GM21515 (cell line): ENCODE results near the gene TUBB6.

Experiments used
- ATAC-seq: cut with Tn5 transposase; IDR thresholded peaks from one replicate; pipeline ENCODE4 v1.9.1; 2021; ENCODE audit not compliant: unreplicated experiment

Gene TUBB6

DNA sequence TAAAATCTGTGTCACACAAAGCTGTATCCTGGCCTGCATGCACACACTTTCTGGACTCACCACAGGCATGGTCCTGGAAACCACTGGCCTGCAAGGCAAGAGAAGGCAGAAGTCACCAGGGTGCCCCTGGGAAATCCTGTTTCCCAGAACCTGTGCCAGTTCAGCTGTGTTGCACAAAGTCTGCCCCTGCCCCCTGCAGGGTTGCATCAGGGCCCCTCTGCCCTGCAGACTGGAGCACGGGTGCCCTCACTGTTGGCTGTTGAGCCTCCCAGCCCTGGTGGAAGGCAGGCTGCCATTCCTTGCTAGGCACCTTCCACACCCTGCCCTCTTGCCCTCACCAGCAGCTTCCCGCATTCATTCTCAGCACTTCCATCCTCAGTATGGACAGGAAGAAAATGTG is 18.0 kb upstream of the TUBB6 start:
- ATAC-seq: no peak

DNA sequence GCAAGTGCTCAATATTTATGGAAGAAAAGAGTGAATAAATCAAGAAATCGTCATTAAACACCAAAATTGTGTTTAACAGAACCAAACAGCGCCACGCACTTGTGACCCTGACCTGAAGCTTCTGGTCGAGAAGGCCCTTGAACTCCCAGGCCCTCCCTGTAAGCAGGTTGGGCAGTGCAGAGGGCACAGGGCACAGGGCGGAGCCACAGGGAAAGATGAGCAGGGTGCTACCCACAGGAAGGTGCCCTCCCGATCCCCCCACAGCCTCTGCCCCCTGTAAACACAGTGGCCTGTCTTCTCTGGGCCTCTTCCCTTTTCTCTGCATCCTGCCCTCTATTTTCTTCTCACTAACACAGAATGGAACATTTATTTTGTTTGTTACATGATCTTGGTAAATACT is 16.9 kb upstream of the TUBB6 start:
- ATAC-seq: no peak

DNA sequence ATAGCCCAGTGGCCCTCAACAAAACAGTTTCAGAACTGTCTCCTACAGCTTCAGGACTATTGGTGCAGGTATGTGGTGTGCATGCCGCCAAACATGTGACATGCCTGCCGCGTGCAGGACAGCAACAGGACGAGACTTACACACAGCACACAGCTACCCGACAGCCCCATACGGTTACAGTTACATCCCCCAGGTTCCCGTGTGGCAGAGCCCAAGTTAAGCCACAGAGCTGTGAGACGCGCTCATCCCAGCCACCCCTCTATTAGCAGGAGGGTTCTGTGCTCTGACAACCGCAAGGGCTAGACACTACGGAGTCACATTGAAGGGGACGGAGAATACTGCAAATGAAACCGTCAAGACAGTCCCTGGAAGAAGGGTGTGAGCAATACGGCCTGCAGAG is 16.4 kb upstream of the TUBB6 start:
- ATAC-seq: no peak

DNA sequence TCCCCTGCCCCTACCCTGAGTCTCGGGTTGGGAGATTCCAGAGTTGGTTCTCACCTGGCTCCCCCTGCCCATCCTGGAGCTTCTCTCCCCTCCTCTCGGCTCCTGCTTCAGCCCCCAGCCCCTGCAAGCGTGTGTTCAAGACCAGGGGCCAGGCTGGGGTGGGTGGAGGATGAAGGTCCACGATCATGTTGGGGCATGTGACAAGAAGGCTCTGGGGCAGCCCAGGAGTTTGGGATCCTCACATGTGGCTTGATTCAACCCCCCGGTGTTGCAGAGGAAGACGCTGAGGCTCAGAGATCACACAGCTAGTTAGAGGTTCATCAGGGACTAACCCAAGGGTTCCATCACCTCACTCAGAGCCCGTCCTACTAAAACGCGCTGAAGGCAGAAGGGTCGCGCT is 14.2 kb upstream of the TUBB6 start:
- no peak for ATAC-seq

DNA sequence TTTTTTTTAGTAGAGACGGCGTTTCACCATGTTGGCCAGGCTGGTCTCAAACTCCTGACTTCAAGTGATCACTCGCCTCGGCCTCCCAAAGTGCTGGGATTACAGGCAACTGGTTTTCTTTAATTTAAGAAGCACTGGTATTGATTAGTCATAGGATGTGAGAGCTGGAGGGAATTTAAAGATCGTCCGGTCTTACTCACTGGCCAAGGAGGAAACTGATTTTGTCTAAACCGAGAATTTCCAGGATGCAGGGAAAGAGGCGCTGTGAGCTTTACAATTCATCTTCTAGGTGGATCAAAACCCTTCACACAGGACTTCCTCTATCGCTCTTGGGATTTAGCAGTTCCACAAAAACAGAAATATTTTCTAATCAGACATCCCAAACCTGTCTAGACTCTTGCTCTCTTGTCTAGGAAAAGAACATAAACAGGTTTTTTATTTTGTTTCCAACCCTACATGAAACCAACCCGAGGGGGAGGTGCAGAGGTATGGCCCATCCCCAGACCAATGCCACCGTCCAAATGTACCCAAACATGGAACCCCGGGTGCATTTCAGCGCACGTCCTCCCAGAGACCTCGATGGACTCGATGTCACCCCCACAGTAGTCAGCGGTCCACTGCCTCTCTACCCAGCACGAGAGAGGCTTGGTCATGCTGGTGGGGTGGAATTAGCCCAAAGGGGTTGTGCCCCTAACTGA is 12.5 kb upstream of the TUBB6 start:
- ATAC-seq: no peak

DNA sequence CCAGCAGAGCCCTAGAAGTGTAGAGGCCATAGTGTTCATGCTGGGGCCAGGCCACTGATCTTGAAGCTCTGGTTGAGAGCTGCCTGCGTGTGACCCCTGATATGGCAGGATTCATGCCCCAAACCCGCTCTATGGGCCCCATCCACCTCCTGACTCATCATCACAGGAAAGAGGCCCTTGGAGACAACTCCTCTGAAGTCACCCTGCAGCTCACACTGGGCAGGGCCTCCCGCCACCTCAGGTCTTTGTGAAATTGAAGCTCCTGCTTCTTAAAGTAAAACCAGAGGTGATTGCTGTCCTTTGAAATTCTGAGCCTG is 12.0 kb upstream of the TUBB6 start:
- ATAC-seq: no peak

DNA sequence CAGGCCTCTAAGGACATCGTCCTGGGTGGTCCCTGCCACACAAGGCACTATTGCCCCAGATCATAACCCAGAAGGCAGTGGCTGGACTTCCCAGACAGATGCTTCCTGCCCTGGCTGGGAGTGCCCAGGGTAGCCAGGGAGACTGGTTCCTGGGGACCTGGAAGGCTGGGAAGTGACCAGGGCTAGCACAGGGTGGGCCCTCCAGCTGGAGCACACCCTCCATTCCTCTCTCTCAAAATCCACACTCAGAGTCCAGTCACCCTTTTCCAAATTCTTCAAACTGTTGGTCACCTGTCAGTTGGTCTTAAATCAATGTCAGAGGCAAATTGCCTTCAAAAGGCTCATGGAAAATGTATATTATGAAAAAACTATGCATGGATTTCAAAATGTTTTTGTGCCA is 11.6 kb upstream of the TUBB6 start:
- ATAC-seq: no peak

DNA sequence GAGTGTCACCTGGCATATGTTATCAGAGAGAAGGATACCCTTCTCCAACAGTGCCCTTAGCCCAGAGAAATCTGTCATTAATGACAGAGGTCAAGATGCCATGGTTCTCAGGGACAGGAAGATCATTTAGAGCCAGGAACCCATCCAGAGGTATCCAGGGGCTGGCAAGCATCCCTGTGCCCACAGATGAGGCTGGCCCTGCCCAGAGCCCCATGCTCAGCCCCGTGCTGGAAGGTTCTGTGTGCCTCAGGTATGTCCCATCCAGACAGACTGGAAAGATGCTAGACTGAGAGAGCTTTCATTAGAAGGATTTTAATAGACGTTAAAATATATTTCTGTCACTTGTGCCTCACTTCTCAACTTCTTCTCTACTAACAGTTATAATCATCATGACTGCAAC is 8.2 kb upstream of the TUBB6 start:
- no peak for ATAC-seq

DNA sequence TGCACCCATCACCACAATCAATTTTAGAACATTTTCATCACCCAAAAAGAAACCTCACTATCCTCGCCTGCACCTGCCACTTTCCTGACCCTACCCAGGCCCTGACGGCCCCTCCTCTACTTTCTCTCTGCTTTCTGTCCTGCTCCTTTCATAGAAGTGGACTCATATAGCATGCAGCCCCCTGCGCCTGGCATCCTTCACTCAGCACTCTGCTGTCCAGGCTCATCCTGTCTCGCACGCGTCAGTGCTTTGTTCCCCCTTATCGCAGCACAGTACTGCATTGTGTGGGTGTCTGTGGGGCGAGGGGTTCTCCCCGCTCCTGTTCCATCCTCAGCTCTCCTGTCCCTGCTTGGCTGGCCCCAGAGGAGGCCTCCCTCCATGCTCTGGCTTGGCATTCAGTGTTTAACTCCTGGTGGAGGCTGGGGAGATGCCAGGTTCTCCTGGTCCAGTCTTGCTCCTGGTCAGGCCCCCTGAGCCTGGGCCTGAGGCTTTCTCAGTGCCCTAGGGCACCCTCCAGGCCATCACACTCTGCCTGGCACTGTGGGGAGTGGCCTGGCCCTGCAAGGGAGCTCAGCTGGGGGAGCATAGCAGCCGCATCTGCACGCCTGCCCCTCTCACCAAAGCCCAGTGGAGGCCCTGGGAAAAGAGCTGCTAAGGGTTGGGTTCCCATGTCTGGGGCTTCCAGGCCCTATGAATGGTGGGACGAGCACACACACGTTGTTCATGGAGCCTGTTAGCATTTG is 6.6 kb upstream of the TUBB6 start:
- ATAC-seq: no peak

DNA sequence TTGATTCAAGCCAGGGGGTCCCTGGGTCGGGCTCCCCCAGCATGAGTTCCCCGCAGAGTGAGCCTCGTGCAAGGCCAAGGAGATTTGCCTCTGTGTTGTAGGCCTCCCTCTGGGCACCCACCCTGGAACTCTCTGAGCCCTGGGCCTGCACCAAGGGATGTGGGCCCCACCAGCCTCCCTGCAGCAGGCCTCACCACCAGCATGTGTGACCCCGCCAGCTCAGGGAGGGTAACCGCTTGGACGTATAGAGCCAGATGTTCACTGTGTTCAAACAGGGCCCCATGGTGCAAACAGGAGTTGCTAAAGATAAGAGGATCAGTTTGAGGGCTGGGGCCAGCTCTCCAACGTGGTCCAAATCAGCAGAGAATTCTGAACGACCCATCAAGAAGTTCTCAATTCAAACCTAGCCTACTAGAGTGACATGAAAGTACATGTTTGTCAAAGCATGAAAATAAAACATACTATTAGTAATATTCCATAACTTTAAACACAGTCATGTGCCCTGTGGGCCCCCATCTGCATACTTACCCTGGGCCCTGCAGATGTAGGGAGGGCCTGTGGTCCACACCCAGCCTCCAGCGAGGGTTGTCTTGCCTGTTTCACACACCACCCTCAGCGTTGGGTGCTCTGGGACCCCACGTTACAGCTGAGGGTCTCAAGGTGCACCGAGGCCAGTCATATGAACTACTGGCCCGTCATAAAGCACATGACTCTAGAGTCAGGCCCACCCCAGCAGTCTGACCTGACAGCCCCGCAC is 5.5 kb upstream of the TUBB6 start:
- no peak for ATAC-seq

DNA sequence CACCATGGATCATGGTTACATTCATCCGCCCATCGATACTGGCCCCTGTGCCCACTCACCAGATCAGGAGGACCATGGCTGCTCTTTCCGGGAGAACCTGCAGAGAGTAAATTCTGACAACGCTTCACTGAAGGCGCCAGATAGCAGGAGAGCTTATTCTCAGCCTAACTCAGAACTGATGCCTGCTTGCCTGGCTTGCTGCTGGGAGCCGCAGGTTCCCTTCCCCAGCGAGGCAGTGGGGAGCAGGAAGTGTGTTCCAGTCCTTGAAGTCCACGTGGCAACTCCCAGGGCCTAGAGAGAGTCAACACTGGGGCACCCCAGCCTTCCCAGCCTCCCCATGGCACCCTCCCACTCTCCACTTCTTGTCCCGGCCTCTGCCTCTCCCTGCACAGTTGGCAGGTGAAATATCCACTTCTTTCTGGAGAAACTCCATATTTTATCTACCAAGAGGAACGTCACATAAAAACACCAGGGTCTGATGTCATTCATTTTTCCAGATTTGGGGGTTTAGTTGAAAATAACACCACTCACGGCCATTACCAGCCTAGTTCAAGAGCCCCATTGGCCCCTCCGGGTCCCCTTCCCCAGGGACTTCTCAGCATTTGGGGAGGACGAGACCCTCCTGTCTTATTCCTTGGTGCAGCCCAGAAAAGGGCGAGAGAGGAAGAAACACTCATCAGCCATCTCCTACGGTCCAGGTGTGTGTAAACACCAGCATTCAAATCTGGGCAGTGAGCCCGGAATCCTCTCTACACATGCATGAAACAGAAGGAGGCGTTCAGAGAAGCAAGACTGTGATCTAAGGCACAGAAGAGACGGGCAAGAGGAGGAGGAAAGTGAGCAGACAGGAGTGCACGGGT is 3.5 kb upstream of the TUBB6 start:
- no peak for ATAC-seq

DNA sequence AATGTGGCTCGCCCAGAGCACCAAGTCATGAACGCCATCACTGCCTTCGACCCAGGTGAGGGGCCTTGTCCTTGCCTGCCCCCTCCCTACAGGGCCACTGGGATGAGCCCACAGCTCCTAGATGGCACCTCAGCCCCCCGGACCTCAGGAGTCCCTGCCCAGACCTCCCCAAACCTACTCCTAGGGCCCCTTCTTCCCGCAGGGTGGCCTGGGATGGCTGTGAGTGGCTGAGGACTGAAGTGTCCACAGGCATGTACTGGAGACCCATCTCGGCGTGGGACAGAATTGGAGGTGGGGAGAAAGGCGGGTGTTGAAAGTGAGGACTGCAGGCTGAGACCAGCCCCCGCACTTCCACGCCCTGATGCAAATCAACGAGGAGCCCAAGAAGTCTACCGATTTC is 2.8 kb upstream of the TUBB6 start:
- no peak for ATAC-seq

DNA sequence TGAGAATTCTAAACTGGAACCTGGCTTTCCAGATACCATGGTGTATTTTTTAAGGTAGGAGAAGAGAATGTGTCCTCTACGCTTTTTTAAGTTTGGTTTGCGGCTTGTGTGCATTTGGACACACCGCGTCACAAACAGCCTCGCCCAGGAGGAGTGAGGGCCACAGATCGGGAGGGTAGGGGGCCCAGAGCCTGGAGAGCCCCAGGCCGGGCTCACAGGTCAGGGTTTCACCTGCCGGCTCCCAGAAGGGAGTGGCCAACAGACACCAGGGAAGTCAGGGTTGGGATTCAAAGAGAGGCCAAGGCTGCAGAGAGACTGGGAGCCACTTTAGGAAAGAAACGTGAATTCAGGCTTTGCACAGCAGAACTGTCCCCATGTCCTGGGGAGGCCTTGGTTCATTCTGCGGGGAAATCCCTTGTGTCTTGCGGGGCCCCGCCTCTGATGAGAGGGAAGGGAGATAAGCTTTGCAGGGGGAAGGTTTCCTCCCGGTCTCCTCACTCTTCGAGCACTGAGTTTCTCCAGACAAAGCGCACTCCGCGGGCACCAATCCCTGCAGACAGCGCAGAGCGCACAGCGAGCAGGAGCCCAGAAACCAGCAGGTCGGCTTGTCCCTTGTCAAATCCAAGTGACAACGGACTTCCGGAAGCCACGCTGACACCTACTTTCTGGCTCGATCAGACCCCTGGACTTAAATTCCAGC is 2.0 kb upstream of the TUBB6 start:
- no peak for ATAC-seq

DNA sequence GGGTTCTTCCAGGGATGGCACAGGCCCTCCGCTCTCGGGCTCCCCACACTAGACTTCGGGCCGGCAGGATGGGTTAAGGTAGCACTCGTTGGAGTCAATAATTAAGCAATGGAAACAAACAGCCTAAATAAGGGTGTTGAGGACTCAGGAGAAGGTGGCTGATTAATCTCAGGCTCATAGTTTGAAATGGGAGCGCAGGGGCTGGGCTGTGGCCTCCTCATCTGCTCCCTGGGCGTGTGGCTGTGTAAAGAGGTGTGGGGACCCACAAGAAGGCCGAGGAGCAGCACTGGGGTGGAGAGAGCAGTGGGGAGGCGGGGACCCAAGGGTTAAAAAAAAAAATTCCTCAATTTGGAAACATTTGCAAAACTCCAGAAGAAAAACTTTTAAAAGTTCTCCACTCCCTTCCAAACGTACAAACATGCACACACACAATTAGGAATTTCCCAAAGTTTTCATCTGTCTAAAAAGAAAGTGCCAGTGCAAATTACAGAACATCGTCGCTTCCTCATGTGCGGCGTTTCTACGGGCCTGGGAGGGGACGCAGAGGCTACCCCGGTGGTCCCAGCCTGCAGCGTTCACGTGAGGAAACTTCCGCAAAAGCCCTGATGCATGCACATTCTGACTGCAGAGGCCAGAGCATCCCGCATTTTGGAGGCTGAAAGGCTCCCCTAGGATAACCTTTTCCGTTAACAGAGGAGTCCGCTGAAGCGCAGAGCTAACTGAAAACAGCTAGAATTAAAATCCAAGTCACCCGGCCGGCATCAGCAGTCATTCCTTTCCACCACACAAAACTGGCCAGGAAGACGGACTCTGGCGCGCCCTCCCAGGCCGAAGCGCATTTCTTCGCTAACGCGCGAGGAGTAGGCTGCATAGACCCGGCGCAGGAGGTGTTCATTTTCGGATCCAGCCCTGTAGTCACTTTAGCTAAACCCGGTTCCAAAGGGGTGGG is 1.0 kb upstream of the TUBB6 start:
- ATAC-seq: no peak

DNA sequence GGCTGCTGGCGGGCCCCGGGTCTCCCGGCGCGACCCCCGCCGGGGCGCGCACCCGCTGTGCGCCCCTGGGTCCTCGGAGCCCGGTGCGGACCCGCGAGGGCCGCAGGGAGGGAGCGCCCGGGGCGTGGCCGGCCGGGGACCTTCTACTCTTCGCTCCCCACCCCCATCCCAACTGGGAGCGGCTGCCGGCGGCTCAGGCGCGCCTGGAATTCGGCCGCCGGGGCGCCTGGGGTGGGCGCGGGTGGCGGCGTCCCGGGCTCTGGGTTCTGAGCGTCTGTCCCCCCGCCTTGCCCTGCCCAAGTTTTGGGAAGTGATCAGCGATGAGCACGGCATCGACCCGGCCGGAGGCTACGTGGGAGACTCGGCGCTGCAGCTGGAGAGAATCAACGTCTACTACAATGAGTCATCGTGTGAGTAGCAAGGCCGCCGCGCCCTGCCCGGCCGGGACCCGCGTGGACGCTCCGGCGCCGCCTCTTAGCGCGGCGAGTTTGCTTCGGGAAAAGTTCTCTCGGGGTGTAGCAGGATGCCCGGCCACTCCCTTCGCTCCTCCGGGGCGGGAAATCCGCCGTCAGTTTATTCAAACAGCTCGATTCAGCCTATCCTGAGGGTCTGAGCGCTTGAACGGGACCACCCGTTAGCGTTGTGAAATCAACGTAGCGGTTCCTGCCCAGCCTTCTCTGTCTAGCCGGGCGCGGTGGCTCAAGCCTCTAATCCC is 502 bp downstream of the TUBB6 start:
- peak; percentile 63 for ATAC-seq

DNA sequence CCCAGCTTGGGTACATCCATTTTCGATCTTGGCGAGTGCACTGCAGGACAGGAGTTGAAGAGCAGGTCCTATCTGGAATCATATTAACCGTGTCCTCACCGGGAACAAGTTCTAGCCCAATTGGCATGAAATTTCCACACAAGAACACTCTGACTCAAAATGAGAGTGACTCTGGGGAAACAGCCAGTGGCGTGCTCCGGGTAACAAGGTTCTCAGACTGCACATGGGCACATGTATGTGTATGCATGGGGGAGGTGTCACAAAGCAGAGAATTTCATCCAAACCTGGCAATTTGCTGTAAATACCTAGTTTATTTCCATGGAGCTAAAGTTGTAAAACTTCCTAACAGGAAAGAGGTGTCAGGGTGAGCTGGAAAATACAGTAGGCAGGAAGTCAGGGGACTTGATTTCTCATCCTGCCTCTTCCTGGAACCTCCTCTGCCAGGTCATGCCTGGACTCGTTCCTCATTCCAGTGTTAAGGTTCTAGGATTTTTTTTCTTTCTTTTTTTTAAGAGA is 1.7 kb downstream of the TUBB6 start:
- no peak for ATAC-seq

DNA sequence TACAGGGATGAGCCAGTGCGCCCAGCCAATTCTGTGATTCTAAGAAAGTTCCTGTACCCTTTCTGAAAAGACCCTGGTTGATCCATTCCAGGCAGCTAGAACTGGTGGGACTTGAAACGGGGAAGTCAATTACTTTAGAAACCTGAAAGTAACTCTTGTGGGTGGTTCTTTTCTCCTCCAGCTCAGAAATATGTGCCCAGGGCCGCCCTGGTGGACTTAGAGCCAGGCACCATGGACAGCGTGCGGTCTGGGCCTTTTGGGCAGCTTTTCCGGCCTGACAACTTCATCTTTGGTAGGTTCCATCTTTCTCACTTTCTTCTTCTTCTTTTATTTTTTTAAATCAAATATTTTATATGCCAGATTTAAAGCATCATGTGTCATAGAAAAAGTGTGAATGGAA is 2.7 kb downstream of the TUBB6 start:
- ATAC-seq: no peak

DNA sequence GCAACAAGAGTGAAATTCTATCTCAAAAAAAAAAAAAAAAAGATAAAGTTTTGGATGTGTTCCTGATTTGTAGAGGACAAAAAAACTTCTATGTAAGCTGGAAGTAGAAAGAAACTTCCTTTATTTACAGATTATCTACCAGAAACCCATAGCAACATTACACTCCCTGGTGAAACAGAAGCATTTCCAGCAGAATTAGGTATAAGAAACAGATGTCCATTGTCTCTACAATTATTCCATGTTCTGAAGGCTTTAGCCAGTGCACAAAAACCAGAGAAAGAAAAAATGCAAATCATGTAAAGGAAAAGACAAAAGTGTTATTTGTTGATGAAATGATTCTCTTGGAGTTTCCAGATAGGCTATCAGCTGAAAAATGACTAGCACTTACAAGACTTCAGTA is 4.9 kb downstream of the TUBB6 start:
- ATAC-seq: no peak
